Suprapubic skin (tissue), 3 donors: ENCODE results near the gene DIAPH1.

Experiments
- EP300 ChIP-seq: sonication (generic); formaldehyde crosslinking; IDR thresholded peaks from one replicate; pipeline ENCODE4 v1.6.1; 2017; ENCODE audit warnings: antibody characterized with exemption
- TF ChIP-seq, protein P1 (sequence below), 2 donors: fragments of 200-600 bp in 1 of 2; fragments of 450-650 bp in 1 of 2; sonication (generic) in 1 of 2; IDR thresholded peaks; one replicate each; pipeline ENCODE4 v1.5.1; 2016 to 2019; ENCODE audit warnings: antibody characterized with exemption in 2 of 2, mild to moderate bottlenecking in 1 of 2, moderate library complexity in 1 of 2

DNA sequence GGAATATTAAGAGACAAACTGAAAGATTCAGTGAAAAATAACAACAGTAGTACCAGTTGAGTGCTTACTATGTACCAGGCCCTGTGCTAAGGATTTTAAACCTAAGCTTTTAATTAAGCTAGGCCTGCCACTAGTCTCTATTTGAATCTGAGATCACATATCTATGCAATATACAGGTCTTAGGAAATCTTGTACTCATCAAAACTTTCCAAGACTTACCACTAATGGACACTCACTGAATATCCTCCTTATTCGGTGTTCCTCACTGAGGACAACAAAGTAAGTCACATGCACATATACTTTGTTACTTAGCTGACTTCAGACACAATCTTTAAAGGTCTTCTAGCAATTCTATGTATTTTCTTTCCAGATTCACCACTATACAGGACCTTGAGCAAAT lies 32.6 kb downstream of the DIAPH1 start:
- TF ChIP-seq, protein P1, sequence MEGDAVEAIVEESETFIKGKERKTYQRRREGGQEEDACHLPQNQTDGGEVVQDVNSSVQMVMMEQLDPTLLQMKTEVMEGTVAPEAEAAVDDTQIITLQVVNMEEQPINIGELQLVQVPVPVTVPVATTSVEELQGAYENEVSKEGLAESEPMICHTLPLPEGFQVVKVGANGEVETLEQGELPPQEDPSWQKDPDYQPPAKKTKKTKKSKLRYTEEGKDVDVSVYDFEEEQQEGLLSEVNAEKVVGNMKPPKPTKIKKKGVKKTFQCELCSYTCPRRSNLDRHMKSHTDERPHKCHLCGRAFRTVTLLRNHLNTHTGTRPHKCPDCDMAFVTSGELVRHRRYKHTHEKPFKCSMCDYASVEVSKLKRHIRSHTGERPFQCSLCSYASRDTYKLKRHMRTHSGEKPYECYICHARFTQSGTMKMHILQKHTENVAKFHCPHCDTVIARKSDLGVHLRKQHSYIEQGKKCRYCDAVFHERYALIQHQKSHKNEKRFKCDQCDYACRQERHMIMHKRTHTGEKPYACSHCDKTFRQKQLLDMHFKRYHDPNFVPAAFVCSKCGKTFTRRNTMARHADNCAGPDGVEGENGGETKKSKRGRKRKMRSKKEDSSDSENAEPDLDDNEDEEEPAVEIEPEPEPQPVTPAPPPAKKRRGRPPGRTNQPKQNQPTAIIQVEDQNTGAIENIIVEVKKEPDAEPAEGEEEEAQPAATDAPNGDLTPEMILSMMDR (IDR thresholded peaks at IDR 0.05), result no peak
- TF ChIP-seq EP300, result no peak
